ENCODE measurements around the gene DLGAP4.

Gene DLGAP4

GRCh38 chr20:36322131-36322530 lies 16.0 kb downstream of the DLGAP4 start:
- no peak overlapping the region for H3K4me3 ChIP-seq (ENCODE audit: control insufficient read depth, low read depth, low read length)
- no peak for DNase-seq (ENCODE audit: low read depth)
- no peak for TF ChIP-seq CTCF (IDR thresholded peaks at IDR 0.05; ENCODE audit: control insufficient read depth, insufficient read depth, low read depth, low read length, missing control alignments)

- no peak for TF ChIP-seq CTCF (IDR thresholded peaks at IDR 0.05; ENCODE audit: control insufficient read depth, insufficient read depth, low read depth, low read length, missing control alignments)
- H3K4me3 ChIP-seq (ENCODE audit: control insufficient read depth, low read depth, low read length), result no peak overlapping the region
- DNase-seq (ENCODE audit: low read depth), result no peak
Measured at GRCh38 chr20:36330091-36330490, 24.0 kb downstream of the DLGAP4 start.

GRCh38 chr20:36331209-36331608 lies 25.1 kb downstream of the DLGAP4 start:
- H3K4me3 ChIP-seq (ENCODE audit: control insufficient read depth, low read depth, low read length), result no peak overlapping the region
- no peak for DNase-seq (ENCODE audit: low read depth)
- no peak for TF ChIP-seq CTCF (IDR thresholded peaks at IDR 0.05; ENCODE audit: control insufficient read depth, insufficient read depth, low read depth, low read length, missing control alignments)

- no peak for TF ChIP-seq CTCF (IDR thresholded peaks at IDR 0.05; ENCODE audit: control insufficient read depth, insufficient read depth, low read depth, low read length, missing control alignments)
- no peak for DNase-seq (ENCODE audit: low read depth)
- H3K4me3 ChIP-seq (ENCODE audit: control insufficient read depth, low read depth, low read length), result no peak overlapping the region
Measured at GRCh38 chr20:36333841-36334240, 27.7 kb downstream of the DLGAP4 start.

GRCh38 chr20:36334281-36335205 lies 28.4 kb downstream of the DLGAP4 start:
- H3K4me3 ChIP-seq (ENCODE audit: control insufficient read depth, low read depth, low read length), result no peak overlapping the region
- DNase-seq (ENCODE audit: low read depth), result no peak
- no peak for TF ChIP-seq CTCF (IDR thresholded peaks at IDR 0.05; ENCODE audit: control insufficient read depth, insufficient read depth, low read depth, low read length, missing control alignments)

- no peak for DNase-seq (ENCODE audit: low read depth)
- no peak overlapping the region for H3K4me3 ChIP-seq (ENCODE audit: control insufficient read depth, low read depth, low read length)
- no peak for TF ChIP-seq CTCF (IDR thresholded peaks at IDR 0.05; ENCODE audit: control insufficient read depth, insufficient read depth, low read depth, low read length, missing control alignments)
Measured at GRCh38 chr20:36335206-36335870, 29.2 kb downstream of the DLGAP4 start.

All from AG09309 (cell line).